ENCODE measurements around the gene RCSD1.

GRCh38 chr1:167679714-167680113 is 49.7 kb downstream of the RCSD1 start:
- TF ChIP-seq, protein P1, sequence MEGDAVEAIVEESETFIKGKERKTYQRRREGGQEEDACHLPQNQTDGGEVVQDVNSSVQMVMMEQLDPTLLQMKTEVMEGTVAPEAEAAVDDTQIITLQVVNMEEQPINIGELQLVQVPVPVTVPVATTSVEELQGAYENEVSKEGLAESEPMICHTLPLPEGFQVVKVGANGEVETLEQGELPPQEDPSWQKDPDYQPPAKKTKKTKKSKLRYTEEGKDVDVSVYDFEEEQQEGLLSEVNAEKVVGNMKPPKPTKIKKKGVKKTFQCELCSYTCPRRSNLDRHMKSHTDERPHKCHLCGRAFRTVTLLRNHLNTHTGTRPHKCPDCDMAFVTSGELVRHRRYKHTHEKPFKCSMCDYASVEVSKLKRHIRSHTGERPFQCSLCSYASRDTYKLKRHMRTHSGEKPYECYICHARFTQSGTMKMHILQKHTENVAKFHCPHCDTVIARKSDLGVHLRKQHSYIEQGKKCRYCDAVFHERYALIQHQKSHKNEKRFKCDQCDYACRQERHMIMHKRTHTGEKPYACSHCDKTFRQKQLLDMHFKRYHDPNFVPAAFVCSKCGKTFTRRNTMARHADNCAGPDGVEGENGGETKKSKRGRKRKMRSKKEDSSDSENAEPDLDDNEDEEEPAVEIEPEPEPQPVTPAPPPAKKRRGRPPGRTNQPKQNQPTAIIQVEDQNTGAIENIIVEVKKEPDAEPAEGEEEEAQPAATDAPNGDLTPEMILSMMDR (IDR thresholded peaks at IDR 0.05; ENCODE audit: poor library complexity) = no peak
- TF ChIP-seq EZH2 (IDR thresholded peaks at IDR 0.05; ENCODE audit: borderline replicate concordance) = no peak
- TF ChIP-seq EZH2phosphoT487 (IDR thresholded peaks at IDR 0.05; ENCODE audit: low read depth, severe bottlenecking, unreplicated experiment) = no peak

Measured in hepatocyte (in vitro differentiated cells).